ENCODE results near the gene PTH2R. TPM values are rescaled to one million over a fixed set of nuclear protein-coding genes. Genes with fewer than 3 reads are reported as not detected.

The PTH2R gene
- total RNA-seq, 3 donors from 2014 or later = 0.64 to 3.3 (median 1.2) TPM

DNA sequence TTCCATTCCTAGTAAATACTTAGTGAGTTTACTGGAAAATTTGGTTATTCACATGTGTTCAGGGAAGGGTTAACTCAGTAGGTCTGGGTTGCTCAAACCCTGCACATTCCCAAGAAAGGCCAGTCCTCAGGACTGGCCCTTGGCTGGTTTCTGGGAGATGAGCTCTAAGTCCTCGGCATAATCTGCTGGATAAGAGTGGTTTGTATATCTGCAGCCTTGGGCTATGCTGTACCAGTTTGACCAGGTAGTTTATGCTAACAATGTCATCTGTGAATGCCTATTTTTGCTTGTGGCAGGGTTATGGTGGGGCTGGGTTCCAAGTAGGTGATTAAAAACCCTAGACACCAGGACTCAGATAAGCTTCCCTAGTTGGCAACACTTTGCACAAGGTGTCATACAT lies 7.4 kb upstream of the PTH2R start:
- Histone ChIP-seq H3K9me3 (peaks cover 14 to 16% of the 10 kb centered on the region in 2 donors), H3K36me3 (no peaks in the 10 kb centered on the region), H3K27me3 (peaks cover 0 to 3% of the 10 kb centered on the region in 2 donors), H3K27ac (no peak overlapping the region), H3K4me1 (no peaks in the 10 kb centered on the region), H3K4me3 (no peak overlapping the region)
- no peak for TF ChIP-seq POLR2AphosphoS5 (IDR thresholded peaks at IDR 0.05)
- TF ChIP-seq POLR2A (IDR thresholded peaks at IDR 0.05) = no peak
- TF ChIP-seq, protein P1, sequence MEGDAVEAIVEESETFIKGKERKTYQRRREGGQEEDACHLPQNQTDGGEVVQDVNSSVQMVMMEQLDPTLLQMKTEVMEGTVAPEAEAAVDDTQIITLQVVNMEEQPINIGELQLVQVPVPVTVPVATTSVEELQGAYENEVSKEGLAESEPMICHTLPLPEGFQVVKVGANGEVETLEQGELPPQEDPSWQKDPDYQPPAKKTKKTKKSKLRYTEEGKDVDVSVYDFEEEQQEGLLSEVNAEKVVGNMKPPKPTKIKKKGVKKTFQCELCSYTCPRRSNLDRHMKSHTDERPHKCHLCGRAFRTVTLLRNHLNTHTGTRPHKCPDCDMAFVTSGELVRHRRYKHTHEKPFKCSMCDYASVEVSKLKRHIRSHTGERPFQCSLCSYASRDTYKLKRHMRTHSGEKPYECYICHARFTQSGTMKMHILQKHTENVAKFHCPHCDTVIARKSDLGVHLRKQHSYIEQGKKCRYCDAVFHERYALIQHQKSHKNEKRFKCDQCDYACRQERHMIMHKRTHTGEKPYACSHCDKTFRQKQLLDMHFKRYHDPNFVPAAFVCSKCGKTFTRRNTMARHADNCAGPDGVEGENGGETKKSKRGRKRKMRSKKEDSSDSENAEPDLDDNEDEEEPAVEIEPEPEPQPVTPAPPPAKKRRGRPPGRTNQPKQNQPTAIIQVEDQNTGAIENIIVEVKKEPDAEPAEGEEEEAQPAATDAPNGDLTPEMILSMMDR (IDR thresholded peaks at IDR 0.05) = no peak
- intact Hi-C loops (cut with DNase I; ENCODE audit: low total_unique reads) = no loop called here
- DNase-seq (ENCODE audit: low spot score in 2 of 2) = no peak

DNA sequence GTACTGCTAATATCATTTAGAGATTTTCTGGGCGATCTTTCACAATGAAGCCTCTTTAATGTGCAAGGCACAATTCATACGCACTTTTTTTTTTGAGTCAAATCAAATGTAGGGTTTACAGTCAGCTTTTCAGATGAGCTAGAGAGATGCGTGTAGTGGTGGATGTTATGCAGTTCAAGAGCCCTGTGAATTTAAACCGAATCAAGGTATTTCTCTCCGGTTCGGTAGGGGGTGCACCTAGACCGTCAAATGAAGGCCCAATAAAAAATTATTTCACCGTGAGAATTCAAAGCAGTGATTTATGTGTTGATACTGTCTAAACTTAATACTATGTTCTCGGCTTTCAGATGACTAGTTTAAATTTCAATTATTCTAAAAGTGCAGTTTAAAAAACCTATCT lies 1.1 kb downstream of the PTH2R start:
- intact Hi-C loops (cut with DNase I; ENCODE audit: low total_unique reads) = no loop called here
- Histone ChIP-seq H3K27me3 (peaks cover 0 to 14% of the 10 kb centered on the region in 2 donors), H3K9me3 (no peaks in the 10 kb centered on the region), H3K4me1 (no peaks in the 10 kb centered on the region), H3K4me3 (no peak overlapping the region), H3K27ac (no peak overlapping the region), H3K36me3 (no peaks in the 10 kb centered on the region)
- TF ChIP-seq POLR2AphosphoS5 (IDR thresholded peaks at IDR 0.05) = no peak
- TF ChIP-seq, protein P1 (IDR thresholded peaks at IDR 0.05) = no peak
- TF ChIP-seq POLR2A (IDR thresholded peaks at IDR 0.05) = no peak
- no peak for DNase-seq (ENCODE audit: low spot score in 2 of 2)

DNA sequence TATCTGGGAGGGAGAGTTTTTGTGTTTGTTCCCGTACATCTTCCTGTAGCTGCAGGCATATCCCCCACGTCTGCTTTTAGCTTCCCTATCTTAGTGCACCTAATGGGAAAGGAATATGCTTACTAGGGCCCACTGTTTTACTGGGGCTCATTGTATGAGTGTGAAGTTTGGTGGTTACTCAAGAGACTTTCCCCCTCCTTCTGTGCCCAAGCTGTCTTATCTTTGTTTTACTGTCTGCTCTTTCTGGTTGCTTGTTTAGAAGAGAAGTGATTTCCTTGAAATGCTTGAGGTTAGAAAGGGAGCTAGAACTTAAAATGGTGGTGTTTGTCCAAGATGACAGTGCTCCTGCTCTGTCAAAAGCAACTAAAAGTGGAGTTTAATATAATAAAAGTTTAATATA lies 7.3 kb downstream of the PTH2R start:
- no peak for TF ChIP-seq POLR2A (IDR thresholded peaks at IDR 0.05)
- TF ChIP-seq, protein P1 (IDR thresholded peaks at IDR 0.05) = no peak
- no peak for TF ChIP-seq POLR2AphosphoS5 (IDR thresholded peaks at IDR 0.05)
- H3K9me3 ChIP-seq = no peaks in the 10 kb centered on the region
- no peak overlapping the region for H3K4me3 ChIP-seq
- no peak for DNase-seq (ENCODE audit: low spot score in 2 of 2)
- H3K36me3 ChIP-seq = no peaks in the 10 kb centered on the region
- no peaks in the 10 kb centered on the region for H3K27me3 ChIP-seq
- intact Hi-C loops (cut with DNase I; ENCODE audit: low total_unique reads) = no loop called here
- H3K4me1 ChIP-seq = no peaks in the 10 kb centered on the region
- no peak overlapping the region for H3K27ac ChIP-seq

DNA sequence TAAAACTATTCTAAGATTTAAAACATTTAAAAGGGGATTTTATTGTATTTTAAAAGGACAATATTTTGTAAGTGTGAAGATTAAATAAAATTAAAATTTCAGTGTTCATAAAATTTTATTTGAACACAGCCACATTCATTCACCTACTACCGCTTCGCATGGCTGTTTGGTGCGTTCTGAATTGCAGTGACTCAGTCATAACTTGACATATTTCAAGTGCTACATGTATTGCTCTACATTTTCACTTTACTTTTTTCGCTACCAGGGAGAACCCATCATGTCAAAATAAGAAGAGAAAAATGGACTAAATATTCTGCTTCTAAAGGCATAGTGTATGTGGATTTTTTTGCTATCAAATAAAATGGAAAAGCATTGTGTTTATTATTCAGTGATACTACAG lies 8.7 kb downstream of the PTH2R start:
- no peaks in the 10 kb centered on the region for H3K4me1 ChIP-seq
- no peak overlapping the region for H3K27ac ChIP-seq
- H3K27me3 ChIP-seq = no peaks in the 10 kb centered on the region
- no peak overlapping the region for H3K4me3 ChIP-seq
- H3K9me3 ChIP-seq = no peaks in the 10 kb centered on the region
- TF ChIP-seq POLR2A (IDR thresholded peaks at IDR 0.05) = no peak
- no peak for TF ChIP-seq POLR2AphosphoS5 (IDR thresholded peaks at IDR 0.05)
- TF ChIP-seq, protein P1 (IDR thresholded peaks at IDR 0.05) = no peak
- intact Hi-C loops (cut with DNase I; ENCODE audit: low total_unique reads) = no loop called here
- DNase-seq (ENCODE audit: low spot score in 2 of 2) = no peak
- no peaks in the 10 kb centered on the region for H3K36me3 ChIP-seq

DNA sequence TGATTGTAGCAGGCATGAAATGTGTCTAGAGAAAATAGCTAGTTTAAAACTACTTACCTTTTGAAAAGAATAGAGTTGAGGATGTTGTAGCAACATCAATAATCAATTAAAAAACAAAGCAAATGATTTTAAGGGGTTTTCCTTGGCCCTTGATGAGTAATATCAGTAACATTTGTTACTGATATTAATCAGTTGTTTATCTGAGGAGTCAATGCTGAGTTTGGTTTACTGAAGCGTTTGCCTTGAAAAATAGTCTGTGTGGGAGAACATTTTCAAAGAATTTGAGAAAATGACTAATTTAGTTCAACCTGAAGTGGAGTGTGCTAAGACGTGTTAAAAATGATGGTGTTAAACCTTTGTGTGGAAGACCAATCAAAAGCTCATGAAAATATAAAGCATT lies 9.3 kb downstream of the PTH2R start:
- DNase-seq (ENCODE audit: low spot score in 2 of 2) = no peak
- H3K4me3 ChIP-seq = no peak overlapping the region
- H3K9me3 ChIP-seq = no peaks in the 10 kb centered on the region
- no peaks in the 10 kb centered on the region for H3K36me3 ChIP-seq
- no peaks in the 10 kb centered on the region for H3K4me1 ChIP-seq
- TF ChIP-seq, protein P1 (IDR thresholded peaks at IDR 0.05) = no peak
- TF ChIP-seq POLR2AphosphoS5 (IDR thresholded peaks at IDR 0.05) (no peak), POLR2A (IDR thresholded peaks at IDR 0.05) (no peak)
- intact Hi-C loops (cut with DNase I; ENCODE audit: low total_unique reads) = no loop called here
- no peaks in the 10 kb centered on the region for H3K27me3 ChIP-seq
- no peak overlapping the region for H3K27ac ChIP-seq

All from breast epithelium (tissue), 4 donors.